ENCODE results near the gene PRKAR1B.
A peak's percentile ranks its signal among the peaks of the same experiment; 100 is the strongest.

PRKAR1B gene

GRCh38 chr7:514242-514641 is 212.8 kb downstream of the PRKAR1B start:
- DNase-seq (ENCODE audit: low read depth), result no peak
- no peak overlapping the region for H3K4me3 ChIP-seq (ENCODE audit: low read length)
- no peak for TF ChIP-seq CTCF (conservative IDR thresholded peaks at IDR 0.05; ENCODE audit: low read length)

- TF ChIP-seq CTCF (conservative IDR thresholded peaks at IDR 0.05; ENCODE audit: low read length), result no peak
- H3K4me3 ChIP-seq (ENCODE audit: low read length), result no peak overlapping the region
- peak; percentile 50 for DNase-seq (ENCODE audit: low read depth)
Observed at GRCh38 chr7:513521-514166, 213.4 kb downstream of the PRKAR1B start.

GRCh38 chr7:512541-513311 is 214.4 kb downstream of the PRKAR1B start:
- no peak overlapping the region for H3K4me3 ChIP-seq (ENCODE audit: low read length)
- no peak for TF ChIP-seq CTCF (conservative IDR thresholded peaks at IDR 0.05; ENCODE audit: low read length)
- DNase-seq (ENCODE audit: low read depth), result no peak

GRCh38 chr7:512146-512510 is 215.0 kb downstream of the PRKAR1B start:
- TF ChIP-seq CTCF (conservative IDR thresholded peaks at IDR 0.05; ENCODE audit: low read length), result no peak
- no peak for DNase-seq (ENCODE audit: low read depth)
- no peak overlapping the region for H3K4me3 ChIP-seq (ENCODE audit: low read length)

GRCh38 chr7:511476-512145 is 215.5 kb downstream of the PRKAR1B start:
- DNase-seq (ENCODE audit: low read depth), result no peak
- no peak overlapping the region for H3K4me3 ChIP-seq (ENCODE audit: low read length)
- no peak for TF ChIP-seq CTCF (conservative IDR thresholded peaks at IDR 0.05; ENCODE audit: low read length)

- no peak overlapping the region for H3K4me3 ChIP-seq (ENCODE audit: low read length)
- DNase-seq (ENCODE audit: low read depth), result no peak
- no peak for TF ChIP-seq CTCF (conservative IDR thresholded peaks at IDR 0.05; ENCODE audit: low read length)
Observed at GRCh38 chr7:510782-511281, 216.2 kb downstream of the PRKAR1B start.

Measured in AG10803 (cell line).